ENCODE results near the gene HOXD12. TPM values are rescaled to one million over a fixed set of nuclear protein-coding genes. Genes with fewer than 3 reads are reported as not detected.

HOXD12 gene
- total RNA-seq, 2 experiments from 2014 or later, result not detected

- POLR2A ChIA-PET, result no interaction called here
- Mint-ChIP-seq H3K36me3 (ENCODE audit: low read depth) (peaks cover 6% of the 10 kb centered on the region), H3K27ac (peak within 1 kb of the TSS; percentile 78), H3K27me3 (peaks cover 90% of the 10 kb centered on the region), H3K9me3 (peaks cover 5% of the 10 kb centered on the region), H3K4me1 (peaks cover 14% of the 10 kb centered on the region), H3K4me3 (peak within 1 kb of the TSS; percentile 58)
- DNase-seq, result no peak
- CTCF ChIA-PET, result interaction anchor here (1.0 kb wide), 1 partner anchor 11 kb away, joined by 3 read pairs; no protein-coding TSS in a partner anchor
Observed at GRCh38 chr2:176083796-176084261, 15.8 kb upstream of the HOXD12 start, which contains the start of gene EVX2. Gene EVX2 (minus strand): TSS chr2:176083962. CDS start chr2:176083776, 186 bp downstream.

GRCh38 chr2:176084611-176085119, 14.9 kb upstream of the HOXD12 start:
- Mint-ChIP-seq H3K36me3 (ENCODE audit: low read depth) (peaks cover 3% of the 10 kb centered on the region), H3K4me3 (peak overlapping the region; percentile 47), H3K4me1 (peaks cover 7% of the 10 kb centered on the region), H3K27me3 (peaks cover 90% of the 10 kb centered on the region), H3K27ac (peak overlapping the region; percentile 78), H3K9me3 (no peaks in the 10 kb centered on the region)
- POLR2A ChIA-PET, result no interaction called here
- CTCF ChIA-PET, result interaction anchor here (1.5 to 1.6 kb wide), 2 partner anchors 12 to 48 kb away, joined by 5 to 7 read pairs; no protein-coding TSS in a partner anchor
- DNase-seq, result no peak

GRCh38 chr2:176085120-176085788, 14.3 kb upstream of the HOXD12 start:
- CTCF ChIA-PET, result interaction anchor here (1.2 to 1.6 kb wide), 3 partner anchors 12 to 48 kb away, joined by 3 to 7 read pairs (median 5); partner anchors contain the start of gene HOXD10
- Mint-ChIP-seq H3K36me3 (ENCODE audit: low read depth) (peaks cover 3% of the 10 kb centered on the region), H3K27me3 (peaks cover 94% of the 10 kb centered on the region), H3K4me1 (peaks cover 7% of the 10 kb centered on the region), H3K9me3 (no peaks in the 10 kb centered on the region), H3K27ac (peak overlapping the region; percentile 50), H3K4me3 (peak overlapping the region; percentile 47)
- POLR2A ChIA-PET, result no interaction called here
- DNase-seq, result no peak

- DNase-seq, result no peak
- CTCF ChIA-PET, result interaction anchor here (1.2 to 1.6 kb wide), 3 partner anchors 11 to 47 kb away, joined by 3 to 7 read pairs (median 5); partner anchors contain the start of gene HOXD10
- Mint-ChIP-seq H3K4me1 (peaks cover 6% of the 10 kb centered on the region), H3K4me3 (no peak overlapping the region), H3K36me3 (ENCODE audit: low read depth) (peaks cover 3% of the 10 kb centered on the region), H3K27ac (peak overlapping the region; percentile 48), H3K9me3 (no peaks in the 10 kb centered on the region), H3K27me3 (peaks cover 95% of the 10 kb centered on the region)
- POLR2A ChIA-PET, result no interaction called here
Observed at GRCh38 chr2:176085861-176086771, 13.5 kb upstream of the HOXD12 start.

- CTCF ChIA-PET, result interaction anchor here (1.6 kb wide), 1 partner anchor 10 kb away, joined by 6 read pairs; no protein-coding TSS in a partner anchor
- Mint-ChIP-seq H3K27me3 (peaks cover 95% of the 10 kb centered on the region), H3K9me3 (no peaks in the 10 kb centered on the region), H3K36me3 (ENCODE audit: low read depth) (peaks cover 3% of the 10 kb centered on the region), H3K4me1 (peaks cover 4% of the 10 kb centered on the region), H3K4me3 (no peak overlapping the region), H3K27ac (no peak overlapping the region)
- POLR2A ChIA-PET, result no interaction called here
- DNase-seq, result no peak
Observed at GRCh38 chr2:176087330-176088047, 12.1 kb upstream of the HOXD12 start.

- Mint-ChIP-seq H3K27ac (no peak overlapping the region), H3K36me3 (ENCODE audit: low read depth) (peaks cover 3% of the 10 kb centered on the region), H3K4me1 (peaks cover 4% of the 10 kb centered on the region), H3K4me3 (no peak overlapping the region), H3K27me3 (peaks cover 89% of the 10 kb centered on the region), H3K9me3 (no peaks in the 10 kb centered on the region)
- CTCF ChIA-PET, result interaction anchor here (1.6 kb wide), 1 partner anchor 10 kb away, joined by 6 read pairs; no protein-coding TSS in a partner anchor
- DNase-seq, result no peak
- POLR2A ChIA-PET, result no interaction called here
Observed at GRCh38 chr2:176088048-176088936, 11.3 kb upstream of the HOXD12 start.

GRCh38 chr2:176088937-176089842, 10.4 kb upstream of the HOXD12 start:
- POLR2A ChIA-PET, result no interaction called here
- Mint-ChIP-seq H3K27me3 (peaks cover 89% of the 10 kb centered on the region), H3K36me3 (ENCODE audit: low read depth) (peaks cover 6% of the 10 kb centered on the region), H3K4me1 (peaks cover 4% of the 10 kb centered on the region), H3K27ac (no peak overlapping the region), H3K4me3 (no peak overlapping the region), H3K9me3 (no peaks in the 10 kb centered on the region)
- DNase-seq, result no peak
- CTCF ChIA-PET, result interaction anchor here (1.6 kb wide), 1 partner anchor 9 kb away, joined by 6 read pairs; no protein-coding TSS in a partner anchor

- H3K4me1 Mint-ChIP-seq, result peaks cover 4% of the 10 kb centered on the region
- CTCF ChIA-PET, result interaction anchor here (1.2 kb wide), 1 partner anchor 37 kb away, joined by 3 read pairs; no protein-coding TSS in a partner anchor
- H3K9me3 Mint-ChIP-seq, result no peaks in the 10 kb centered on the region
- H3K27me3 Mint-ChIP-seq, result peaks cover 89% of the 10 kb centered on the region
- POLR2A ChIA-PET, result no interaction called here
- H3K4me3 Mint-ChIP-seq, result no peak overlapping the region
- H3K27ac Mint-ChIP-seq, result no peak overlapping the region
- DNase-seq, result no peak
- peaks cover 6% of the 10 kb centered on the region for H3K36me3 Mint-ChIP-seq (ENCODE audit: low read depth)
Observed at GRCh38 chr2:176089843-176090395, 9.7 kb upstream of the HOXD12 start.

- no peak for DNase-seq
- Mint-ChIP-seq H3K27me3 (peaks cover 89% of the 10 kb centered on the region), H3K27ac (no peak overlapping the region), H3K4me3 (no peak overlapping the region), H3K36me3 (ENCODE audit: low read depth) (peaks cover 6% of the 10 kb centered on the region), H3K9me3 (no peaks in the 10 kb centered on the region), H3K4me1 (peaks cover 4% of the 10 kb centered on the region)
- POLR2A ChIA-PET, result no interaction called here
- CTCF ChIA-PET, result interaction anchor here (0.8 to 1.2 kb wide), 2 partner anchors 36 to 70 kb away, joined by 3 read pairs; no protein-coding TSS in a partner anchor
Observed at GRCh38 chr2:176090862-176091261, 8.7 kb upstream of the HOXD12 start.

- H3K9me3 Mint-ChIP-seq, result no peaks in the 10 kb centered on the region
- peak overlapping the region; percentile 6 for H3K4me3 Mint-ChIP-seq
- DNase-seq, result no peak
- ChIA-PET POLR2A (no interaction called here), CTCF (interaction anchor here (0.6 to 1.2 kb wide), 3 partner anchors 35 to 1066 kb away, joined by 3 read pairs; no protein-coding TSS in a partner anchor)
- H3K27me3 Mint-ChIP-seq, result peaks cover 92% of the 10 kb centered on the region
- peaks cover 6% of the 10 kb centered on the region for H3K36me3 Mint-ChIP-seq (ENCODE audit: low read depth)
- H3K4me1 Mint-ChIP-seq, result peaks cover 8% of the 10 kb centered on the region
- H3K27ac Mint-ChIP-seq, result peak overlapping the region; percentile 79
Observed at GRCh38 chr2:176091329-176092258, 8.0 kb upstream of the HOXD12 start.

Data from activated CD4-positive, alpha-beta T cell treated with anti-CD3 and anti-CD28 coated beads, Interleukin-2, amount 10 ng/mL, durations not matched to agents 7 days and 5 days (primary cell).